Uterus (tissue), 2 donors: ENCODE measurements around the gene PRUNE2.

Source experiments
- POLR2A ChIP-seq, 2 donors: fragments of 450-650 bp; IDR thresholded peaks; one replicate each; pipeline ENCODE4 v1.6.1; 2016; ENCODE audit warnings: antibody characterized with exemption in 2 of 2, mild to moderate bottlenecking in 1 of 2, moderate library complexity in 1 of 2
- TF ChIP-seq, protein P1 (sequence below), 4 experiments: fragments of 200-600 bp in 2 of 4; fragments of 450-650 bp in 2 of 4; sonication (generic) in 2 of 4; IDR thresholded peaks; one replicate each; pipeline ENCODE4 v1.5.1; 2016 to 2019; ENCODE audit warnings: antibody characterized with exemption in 4 of 4, mild to moderate bottlenecking in 2 of 4, moderate library complexity in 1 of 4

DNA sequence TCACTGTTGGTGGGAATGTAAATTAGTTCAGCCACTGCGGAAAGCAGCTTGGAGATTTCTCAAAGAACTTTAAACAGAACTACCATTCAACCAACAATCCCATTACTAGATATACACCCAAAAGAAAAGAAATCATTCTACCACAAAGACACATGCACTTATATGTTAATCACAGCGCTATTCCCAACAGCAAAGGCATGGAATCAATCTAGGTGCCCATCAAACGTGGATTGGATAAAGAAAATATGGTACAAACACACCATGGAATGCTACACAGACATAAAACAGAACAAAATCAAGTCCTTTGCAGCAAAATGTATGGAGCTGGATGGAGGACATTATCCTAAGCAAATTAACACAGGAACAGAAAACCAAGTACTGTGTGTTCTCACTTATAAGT is 42.1 kb downstream of the PRUNE2 start:
- TF ChIP-seq, protein P1, sequence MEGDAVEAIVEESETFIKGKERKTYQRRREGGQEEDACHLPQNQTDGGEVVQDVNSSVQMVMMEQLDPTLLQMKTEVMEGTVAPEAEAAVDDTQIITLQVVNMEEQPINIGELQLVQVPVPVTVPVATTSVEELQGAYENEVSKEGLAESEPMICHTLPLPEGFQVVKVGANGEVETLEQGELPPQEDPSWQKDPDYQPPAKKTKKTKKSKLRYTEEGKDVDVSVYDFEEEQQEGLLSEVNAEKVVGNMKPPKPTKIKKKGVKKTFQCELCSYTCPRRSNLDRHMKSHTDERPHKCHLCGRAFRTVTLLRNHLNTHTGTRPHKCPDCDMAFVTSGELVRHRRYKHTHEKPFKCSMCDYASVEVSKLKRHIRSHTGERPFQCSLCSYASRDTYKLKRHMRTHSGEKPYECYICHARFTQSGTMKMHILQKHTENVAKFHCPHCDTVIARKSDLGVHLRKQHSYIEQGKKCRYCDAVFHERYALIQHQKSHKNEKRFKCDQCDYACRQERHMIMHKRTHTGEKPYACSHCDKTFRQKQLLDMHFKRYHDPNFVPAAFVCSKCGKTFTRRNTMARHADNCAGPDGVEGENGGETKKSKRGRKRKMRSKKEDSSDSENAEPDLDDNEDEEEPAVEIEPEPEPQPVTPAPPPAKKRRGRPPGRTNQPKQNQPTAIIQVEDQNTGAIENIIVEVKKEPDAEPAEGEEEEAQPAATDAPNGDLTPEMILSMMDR (IDR thresholded peaks at IDR 0.05) = no peak
- no peak for TF ChIP-seq POLR2A (IDR thresholded peaks at IDR 0.05)
